Mesendoderm (in vitro differentiated cells): ENCODE results near the gene MAT2B.

Experiments
- DNase-seq: peaks from one replicate; pipeline ENCODE4 v3.0.0; 2013
- H2AK5ac ChIP-seq: 2 replicates; pipeline ENCODE4 v1.6.1; 2013; ENCODE audit warnings: low read length, inconsistent platforms
- H2BK120ac ChIP-seq: 2 replicates; pipeline ENCODE4 v1.6.1; 2013; ENCODE audit warnings: low read depth, mild to moderate bottlenecking, low read length, moderate library complexity, mixed read lengths
- H2BK15ac ChIP-seq: replicated peaks from 2 replicates; pipeline ENCODE4 v1.6.1; 2013; ENCODE audit warnings: low read depth, mild to moderate bottlenecking, moderate library complexity
- H2BK5ac ChIP-seq: 2 replicates; pipeline ENCODE4 v1.6.1; 2013; ENCODE audit warnings: low read length, inconsistent platforms
- H3K18ac ChIP-seq: 2 replicates; pipeline ENCODE4 v1.6.1; 2013; ENCODE audit warnings: mild to moderate bottlenecking, low read length, mixed read lengths
- H3K23ac ChIP-seq: one replicate; pipeline ENCODE4 v1.6.1; 2013; ENCODE audit warnings: low read length
- H3K27ac ChIP-seq: 2 replicates; pipeline ENCODE4 v1.5.1; 2013; ENCODE audit warnings: low read depth, mild to moderate bottlenecking, inconsistent platforms, low read length, moderate library complexity
- H3K27me3 ChIP-seq: 2 replicates; pipeline ENCODE4 v1.6.1; 2013; ENCODE audit warnings: low read length, control low read depth, mild to moderate bottlenecking, inconsistent platforms; ENCODE audit not compliant: insufficient read depth, poor library complexity
- H3K36me3 ChIP-seq: 2 replicates; pipeline ENCODE4 v1.6.1; 2013; ENCODE audit warnings: low read length, inconsistent platforms; ENCODE audit not compliant: control insufficient read depth, insufficient read depth
- H3K4ac ChIP-seq: one replicate; pipeline ENCODE4 v1.6.1; 2013; ENCODE audit warnings: low read depth, mild to moderate bottlenecking, low read length, moderate library complexity
- H3K4me1 ChIP-seq: 2 replicates; pipeline ENCODE4 v1.6.1; 2013; ENCODE audit warnings: low read depth, low read length, inconsistent platforms; ENCODE audit not compliant: control insufficient read depth
- H3K4me2 ChIP-seq: 2 replicates; pipeline ENCODE4 v1.6.1; 2013; ENCODE audit warnings: low read length
- H3K4me3 ChIP-seq: 2 replicates; pipeline ENCODE4 v1.5.1; 2013; ENCODE audit warnings: mild to moderate bottlenecking, low read length
- H3K56ac ChIP-seq: one replicate; pipeline ENCODE4 v1.6.1; 2013; ENCODE audit warnings: low read length
- H3K79me1 ChIP-seq: 2 replicates; pipeline ENCODE4 v1.6.1; 2013; ENCODE audit warnings: low read length, inconsistent platforms
- H3K79me2 ChIP-seq: 2 replicates; pipeline ENCODE4 v1.6.1; 2013; ENCODE audit warnings: mild to moderate bottlenecking, low read length; ENCODE audit not compliant: control insufficient read depth, insufficient read depth
- H3K9ac ChIP-seq: 2 replicates; pipeline ENCODE4 v1.6.1; 2013; ENCODE audit warnings: low read length, inconsistent platforms
- H4K5ac ChIP-seq: one replicate; pipeline ENCODE4 v1.6.1; 2013; ENCODE audit warnings: low read length
- H4K8ac ChIP-seq: one replicate; pipeline ENCODE4 v1.6.1; 2013; ENCODE audit warnings: low read depth, mild to moderate bottlenecking, control low read depth, low read length, moderate library complexity
- WGBS: extraction: QIAGEN DNeasy Blood & Tissue Kit; methylation state at CpG from one replicate; pipeline ENCODE4 v1.1.7; 2013; ENCODE audit warnings: low lambda C conversion rate, missing lambda C conversion rate; ENCODE audit not compliant: insufficient coverage; ENCODE audit errors: extremely low coverage; 5-methylcytosine and 5-hydroxymethylcytosine counted together

The MAT2B gene

GRCh38 chr5:163565492-163565891 lies 60.1 kb downstream of the MAT2B start:
- H3K27ac ChIP-seq = no peak overlapping the region
- peaks cover 2% of the 10 kb centered on the region for H3K27me3 ChIP-seq
- no peak overlapping the region for H3K18ac ChIP-seq
- H3K56ac ChIP-seq = peak overlapping the region; percentile 22
- H3K4ac ChIP-seq = no peak overlapping the region
- peak overlapping the region; percentile 40 for H3K9ac ChIP-seq
- no peaks in the 10 kb centered on the region for H3K79me2 ChIP-seq
- H3K4me1 ChIP-seq = no peaks in the 10 kb centered on the region
- H2BK5ac ChIP-seq = no peak overlapping the region
- WGBS = no CpG with 5 or more reads among the region's 11 CpGs
- no peaks in the 10 kb centered on the region for H3K36me3 ChIP-seq
- H4K8ac ChIP-seq = no peak overlapping the region
- H4K5ac ChIP-seq = no peak overlapping the region
- DNase-seq = peak; percentile 56
- H2BK120ac ChIP-seq = no peak overlapping the region
- H3K23ac ChIP-seq = no peak overlapping the region
- H2BK15ac ChIP-seq = no peak overlapping the region
- no peaks in the 10 kb centered on the region for H3K79me1 ChIP-seq
- H3K4me2 ChIP-seq = peak overlapping the region; percentile 93
- no peak overlapping the region for H3K4me3 ChIP-seq
- H2AK5ac ChIP-seq = no peak overlapping the region

GRCh38 chr5:163565931-163566608 lies 60.7 kb downstream of the MAT2B start:
- Histone ChIP-seq H2BK120ac (no peak overlapping the region), H3K27ac (no peak overlapping the region), H3K27me3 (peaks cover 2% of the 10 kb centered on the region), H2BK5ac (no peak overlapping the region), H3K4ac (no peak overlapping the region), H2AK5ac (no peak overlapping the region), H3K23ac (no peak overlapping the region), H3K56ac (peak overlapping the region; percentile 22), H3K4me3 (peak overlapping the region; percentile 26), H2BK15ac (no peak overlapping the region), H3K4me1 (no peaks in the 10 kb centered on the region), H3K4me2 (peak overlapping the region; percentile 93), H4K8ac (no peak overlapping the region), H3K18ac (no peak overlapping the region), H3K79me1 (no peaks in the 10 kb centered on the region), H3K36me3 (no peaks in the 10 kb centered on the region), H3K9ac (peak overlapping the region; percentile 40), H4K5ac (no peak overlapping the region), H3K79me2 (no peaks in the 10 kb centered on the region)
- DNase-seq = peak; percentile 52
- no CpG with 5 or more reads among the region's 32 CpGs for whole genome bisulfite sequencing

GRCh38 chr5:163566678-163567077 lies 61.3 kb downstream of the MAT2B start:
- Histone ChIP-seq H3K79me2 (no peaks in the 10 kb centered on the region), H3K4me2 (no peak overlapping the region), H4K8ac (no peak overlapping the region), H3K9ac (no peak overlapping the region), H3K23ac (no peak overlapping the region), H2BK5ac (no peak overlapping the region), H2BK15ac (no peak overlapping the region), H3K36me3 (no peaks in the 10 kb centered on the region), H3K4me3 (no peak overlapping the region), H2BK120ac (no peak overlapping the region), H4K5ac (no peak overlapping the region), H3K27ac (no peak overlapping the region), H3K18ac (no peak overlapping the region), H3K4ac (no peak overlapping the region), H3K79me1 (no peaks in the 10 kb centered on the region), H3K4me1 (no peaks in the 10 kb centered on the region), H3K27me3 (peaks cover 2% of the 10 kb centered on the region), H2AK5ac (no peak overlapping the region), H3K56ac (no peak overlapping the region)
- no peak for DNase-seq
- no CpG with 5 or more reads among the region's 3 CpGs for WGBS

GRCh38 chr5:163567811-163568210 lies 62.4 kb downstream of the MAT2B start:
- Histone ChIP-seq H4K5ac (no peak overlapping the region), H3K79me1 (no peaks in the 10 kb centered on the region), H3K56ac (no peak overlapping the region), H3K18ac (no peak overlapping the region), H3K36me3 (no peaks in the 10 kb centered on the region), H3K23ac (no peak overlapping the region), H4K8ac (no peak overlapping the region), H3K4me3 (no peak overlapping the region), H3K4me1 (no peaks in the 10 kb centered on the region), H3K4me2 (no peak overlapping the region), H2BK5ac (no peak overlapping the region), H2BK15ac (no peak overlapping the region), H3K27ac (no peak overlapping the region), H3K79me2 (no peaks in the 10 kb centered on the region), H3K9ac (no peak overlapping the region), H3K27me3 (peaks cover 2% of the 10 kb centered on the region), H3K4ac (no peak overlapping the region), H2BK120ac (no peak overlapping the region), H2AK5ac (no peak overlapping the region)
- no peak for DNase-seq
- whole genome bisulfite sequencing = no CpG with 5 or more reads among the region's 1 CpG
